NCI-H510A treated with DMSO at 0.1 percent for 48 hours (cell line): ENCODE measurements around the gene SMURF2.
"Not testable (repeated sequence)": the region's sequence is repeated elsewhere in the genome, so short reads cannot be mapped to it uniquely, and the experiment has no call there.

Source experiments
- DNase-seq: peaks from one replicate; lab custom pipeline; 2025; lab: John Stamatoyannopoulos, UW

Gene SMURF2

DNA sequence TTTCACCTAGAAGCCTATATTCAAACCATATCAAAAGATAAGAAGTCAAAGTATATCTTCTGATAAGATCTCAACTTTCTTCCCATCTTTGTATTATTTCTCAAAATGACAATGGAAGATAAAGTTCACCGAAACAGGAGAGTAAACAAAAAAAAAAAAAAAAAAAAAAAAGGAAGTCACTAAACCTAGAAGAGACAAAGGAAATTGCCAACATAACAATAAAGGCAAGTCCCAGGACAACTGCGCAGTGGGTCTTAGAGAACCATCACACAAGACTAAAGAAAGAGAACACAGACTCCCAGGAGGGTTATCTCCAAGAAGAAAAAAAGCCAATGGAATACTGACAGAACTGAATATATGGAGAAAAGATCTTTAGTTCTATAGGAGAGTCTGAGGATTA lies 65.7 kb downstream of the SMURF2 start:
- DNase-seq = no peak

DNA sequence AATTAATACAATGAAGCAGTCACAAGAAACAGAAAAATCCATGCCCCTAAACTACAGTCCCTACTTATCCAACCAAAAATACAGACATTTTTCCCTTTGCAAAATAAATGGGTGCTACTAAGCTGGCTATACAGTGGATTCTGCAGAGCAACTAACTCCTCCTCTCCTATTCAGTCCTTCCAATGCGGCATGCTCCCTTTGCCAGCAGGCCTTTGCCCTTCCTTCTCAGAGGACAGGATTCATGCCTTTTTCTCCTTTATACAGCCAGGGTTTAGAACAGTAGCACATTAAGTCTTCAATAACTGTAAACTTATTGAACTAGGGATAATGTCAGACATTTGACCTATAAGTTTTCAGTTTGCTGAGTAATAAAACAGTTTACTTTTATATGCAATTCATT lies 70.2 kb downstream of the SMURF2 start:
- DNase-seq = no peak

DNA sequence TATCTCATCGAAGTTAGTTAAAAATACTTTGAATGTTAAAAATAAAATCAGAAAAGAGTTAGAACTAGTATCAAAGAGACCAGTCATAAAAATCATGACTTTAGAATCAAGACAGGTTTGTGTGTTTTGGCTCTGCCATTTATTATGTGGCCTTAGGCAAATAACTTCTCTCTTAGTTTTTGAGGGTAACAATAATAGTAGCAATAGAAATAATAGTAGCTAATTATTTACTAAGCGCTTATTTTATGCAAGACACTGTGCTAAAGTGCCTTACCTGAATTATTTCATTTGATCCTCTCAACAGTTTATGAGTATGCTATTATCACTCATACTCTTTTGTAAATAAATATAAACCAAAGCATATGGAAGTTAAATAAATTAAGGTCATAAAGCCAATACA lies 77.0 kb downstream of the SMURF2 start:
- DNase-seq = no peak

DNA sequence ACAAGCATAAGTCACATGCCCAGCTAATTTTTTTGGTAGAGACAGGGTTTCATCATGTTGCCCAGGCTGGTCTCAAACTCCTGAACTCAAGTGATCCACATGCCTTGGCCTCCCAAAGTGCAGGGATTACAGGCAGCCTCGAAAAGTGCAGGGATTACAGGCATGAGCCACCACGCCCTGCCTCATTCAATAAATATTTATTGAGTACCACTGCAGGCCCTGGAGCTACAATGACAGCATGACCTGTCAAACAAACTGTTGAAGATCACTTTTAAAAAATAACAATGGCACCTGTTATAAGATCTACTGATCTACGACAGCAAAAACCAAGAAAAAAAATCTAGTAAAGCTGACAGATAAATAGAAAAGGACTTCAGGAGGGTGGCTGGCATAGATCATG lies 79.1 kb downstream of the SMURF2 start:
- no peak for DNase-seq

DNA sequence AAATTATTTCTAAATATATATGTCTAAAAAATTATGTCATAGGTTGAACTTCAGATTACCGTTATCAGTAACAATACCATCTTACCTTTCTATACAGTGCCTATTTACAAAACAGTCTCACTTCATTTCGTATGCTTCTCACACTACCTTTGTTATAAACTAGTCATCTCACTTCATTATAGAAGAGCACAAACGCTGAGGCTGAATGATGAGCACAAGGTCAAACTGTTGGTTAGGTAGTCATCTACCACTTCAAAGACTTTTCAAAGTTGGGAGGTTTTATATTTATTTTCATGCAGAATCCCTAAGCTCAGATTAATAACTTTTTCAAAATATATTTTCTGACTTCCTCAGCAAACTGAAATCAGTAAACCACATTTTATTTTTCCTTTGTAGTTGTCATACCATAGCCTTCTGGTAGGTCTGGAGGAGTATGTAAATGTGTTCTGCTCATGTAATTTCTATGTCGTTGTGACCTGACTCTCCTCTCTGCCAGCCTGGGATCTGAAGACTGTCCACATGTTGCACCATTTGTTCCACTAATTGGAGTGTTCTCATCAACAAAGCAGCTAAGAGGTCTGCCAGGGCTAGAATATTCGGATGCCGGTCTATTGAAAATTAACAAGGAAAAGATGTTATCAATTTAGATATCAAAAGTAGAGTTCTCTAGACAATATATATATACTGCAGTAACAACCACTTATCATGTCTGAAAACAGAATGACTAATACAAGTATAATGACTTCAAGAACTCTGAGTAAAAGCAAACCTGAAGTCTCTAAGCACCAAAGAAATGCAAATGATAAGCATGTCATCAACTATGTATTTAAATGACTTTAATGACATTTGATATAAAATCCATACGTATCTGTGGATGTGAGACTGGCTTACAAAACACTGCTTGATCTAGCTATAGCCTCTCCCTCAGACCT lies 81.5 kb downstream of the SMURF2 start:
- DNase-seq = no peak

DNA sequence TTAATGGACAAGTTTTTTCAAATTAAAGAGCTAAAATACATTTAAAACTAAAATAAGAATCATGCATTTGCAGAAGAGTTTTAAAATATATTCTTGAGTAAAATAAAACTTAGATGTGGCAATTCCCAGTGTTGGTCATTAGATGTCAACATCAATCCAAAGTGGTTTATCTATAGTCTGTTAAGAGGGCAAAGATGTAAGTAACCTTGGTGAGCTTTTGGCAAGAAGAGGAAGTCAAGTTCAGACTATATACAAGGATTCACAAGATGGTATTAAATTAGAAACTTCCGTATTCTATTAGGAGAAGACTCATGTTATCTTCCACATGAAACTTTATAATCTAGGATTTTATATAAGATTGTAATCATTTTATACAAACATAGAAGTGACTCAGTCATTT lies 82.2 kb downstream of the SMURF2 start:
- no peak for DNase-seq

DNA sequence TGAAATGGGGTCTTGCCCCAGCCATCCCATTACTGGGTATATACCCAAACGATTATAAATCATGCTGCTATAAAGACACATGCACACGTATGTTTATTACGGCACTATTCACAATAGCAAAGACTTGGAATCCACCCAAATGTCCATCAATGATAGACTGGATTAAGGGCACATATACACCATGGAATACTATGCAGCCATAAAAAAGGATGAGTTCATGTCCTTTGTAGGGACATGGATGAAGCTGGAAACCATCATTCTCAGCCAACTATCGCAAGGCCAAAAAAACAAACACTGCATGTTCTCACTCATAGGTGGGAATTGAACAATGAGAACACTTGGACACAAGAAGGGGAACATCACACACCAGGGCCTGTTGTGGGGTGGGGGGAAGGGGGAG lies 85.1 kb downstream of the SMURF2 start:
- not testable (repeated sequence) for DNase-seq

DNA sequence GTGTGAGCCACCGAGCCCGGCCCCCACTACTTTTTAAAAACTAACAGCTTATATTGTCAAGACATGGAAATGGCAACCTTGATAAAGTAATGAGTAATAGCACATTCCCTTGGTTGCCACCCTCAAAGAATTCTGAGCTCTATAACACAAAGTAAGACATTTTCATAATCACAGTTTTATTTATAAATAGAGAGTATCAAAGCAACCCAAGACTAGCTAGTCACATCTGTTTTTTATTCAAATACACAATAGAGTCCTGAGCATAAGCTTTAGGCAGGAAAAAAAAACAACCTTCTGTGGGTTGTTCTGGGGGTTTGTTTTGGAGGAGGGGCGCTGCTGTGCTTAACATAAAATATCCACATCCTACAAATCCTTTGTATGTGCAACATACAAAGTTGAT lies 86.7 kb downstream of the SMURF2 start:
- no peak for DNase-seq

DNA sequence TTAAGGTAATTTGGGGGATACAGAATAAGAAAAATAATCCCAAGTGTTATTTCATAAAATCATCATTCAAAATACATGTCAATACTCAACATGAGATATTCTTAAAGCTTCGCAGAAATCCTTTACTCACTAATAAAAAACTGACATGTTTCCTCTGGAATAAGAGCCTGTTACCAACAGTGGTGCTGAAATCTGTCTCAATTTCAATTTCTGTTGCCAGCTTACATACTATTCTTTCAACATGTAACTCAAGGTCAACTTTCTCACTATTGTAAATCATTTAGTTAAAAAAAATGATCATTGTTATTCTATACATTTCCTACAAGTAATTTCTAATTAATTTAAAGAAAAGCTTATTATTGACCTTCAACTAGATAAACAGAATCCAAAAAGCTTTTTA lies 87.5 kb downstream of the SMURF2 start:
- no peak for DNase-seq

DNA sequence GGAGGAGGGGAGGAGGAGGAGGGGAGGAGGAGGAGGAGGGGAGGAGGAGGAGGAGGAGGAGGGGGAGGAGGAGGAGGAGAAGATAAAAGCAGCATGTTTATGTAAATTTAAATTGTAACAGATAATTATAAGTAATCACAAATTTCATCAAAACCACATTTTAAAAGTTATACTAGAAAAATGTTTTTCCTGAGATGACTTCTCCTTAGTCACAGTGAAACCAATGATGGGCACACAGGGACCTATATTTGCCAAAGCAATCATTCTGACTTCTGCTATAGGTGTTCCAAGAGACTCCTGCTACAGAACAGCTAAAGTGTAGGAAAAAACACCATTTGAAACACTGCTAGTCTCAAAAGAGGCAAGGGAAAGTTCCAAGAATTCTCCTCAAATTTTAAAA lies 88.9 kb downstream of the SMURF2 start:
- DNase-seq = no peak

DNA sequence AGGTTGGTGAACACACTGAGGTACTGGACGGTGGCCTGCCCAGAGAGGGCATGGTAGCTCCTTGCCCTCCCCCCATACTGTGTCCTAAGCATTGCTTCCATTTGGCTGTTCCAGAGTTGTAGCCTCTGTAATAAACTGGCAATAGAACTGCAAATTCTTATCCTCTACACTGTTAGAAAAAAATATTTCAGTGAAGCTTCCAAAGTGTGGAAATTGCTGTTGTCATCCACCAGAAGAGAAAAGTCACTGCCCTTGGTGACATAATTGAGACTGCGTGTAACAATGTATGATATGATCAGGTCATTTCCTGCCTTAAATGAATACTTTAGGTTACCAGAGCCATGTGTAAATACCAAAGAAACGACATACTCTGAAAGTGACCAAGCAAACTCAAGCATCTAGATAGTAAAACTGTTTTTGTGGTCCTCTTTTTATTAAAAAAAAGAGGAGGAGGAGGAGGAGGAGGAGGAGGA lies 89.4 kb downstream of the SMURF2 start:
- DNase-seq = no peak

DNA sequence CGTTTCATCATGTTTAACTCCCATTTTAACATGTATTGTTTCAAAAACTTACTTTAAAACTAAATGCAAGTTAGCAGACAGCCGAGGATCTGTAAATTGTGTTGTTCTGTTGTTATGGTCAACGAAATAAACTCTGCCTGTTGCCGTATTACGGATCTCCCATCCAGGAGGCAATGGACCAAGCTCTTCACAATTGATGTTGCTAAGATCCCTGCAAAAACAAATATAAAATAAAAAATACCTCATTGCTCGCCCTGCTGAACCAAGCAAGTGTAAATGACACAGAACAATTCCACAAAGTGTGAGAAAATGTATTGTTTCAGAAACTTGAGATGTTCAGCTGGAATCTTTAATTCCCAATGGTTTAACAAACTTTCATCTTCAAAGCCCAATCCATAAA lies 90.4 kb downstream of the SMURF2 start:
- DNase-seq = no peak

DNA sequence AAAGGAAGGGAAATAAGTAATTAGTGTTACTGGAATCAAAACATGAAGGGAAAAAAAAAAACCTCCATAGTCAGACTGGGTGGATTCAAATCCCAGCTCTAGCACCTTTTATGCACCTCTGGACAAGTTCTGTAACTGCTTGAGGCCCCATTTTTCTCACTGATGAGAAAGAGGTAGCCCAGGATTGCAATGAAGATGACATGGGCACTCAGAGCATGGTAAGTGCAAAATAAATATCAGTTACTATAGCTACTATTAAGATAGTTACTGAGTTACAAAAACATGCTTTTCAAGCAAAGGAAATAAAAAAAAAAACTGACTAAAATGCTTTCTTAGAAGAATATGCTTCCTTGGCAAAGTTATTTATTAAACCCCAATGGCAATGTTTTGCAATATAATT lies 96.5 kb downstream of the SMURF2 start:
- no peak for DNase-seq

DNA sequence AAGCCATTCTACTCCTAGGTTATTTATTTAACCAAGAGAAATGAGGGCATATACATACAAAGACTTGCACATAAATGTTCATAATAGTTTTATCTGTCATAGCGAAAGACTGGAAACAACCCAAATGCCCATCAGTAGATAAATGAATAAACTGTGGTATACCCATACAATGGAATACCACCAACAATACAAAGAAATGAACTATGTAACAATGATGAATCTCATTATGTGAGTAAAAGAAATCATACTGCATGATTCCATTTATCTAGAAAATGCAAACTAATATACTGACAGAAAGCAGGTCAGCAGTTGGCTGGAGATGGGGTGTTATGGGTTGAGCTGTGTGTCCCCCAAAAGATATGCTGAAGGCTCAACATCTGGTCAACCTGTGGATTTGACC lies 98.0 kb downstream of the SMURF2 start:
- DNase-seq = no peak

DNA sequence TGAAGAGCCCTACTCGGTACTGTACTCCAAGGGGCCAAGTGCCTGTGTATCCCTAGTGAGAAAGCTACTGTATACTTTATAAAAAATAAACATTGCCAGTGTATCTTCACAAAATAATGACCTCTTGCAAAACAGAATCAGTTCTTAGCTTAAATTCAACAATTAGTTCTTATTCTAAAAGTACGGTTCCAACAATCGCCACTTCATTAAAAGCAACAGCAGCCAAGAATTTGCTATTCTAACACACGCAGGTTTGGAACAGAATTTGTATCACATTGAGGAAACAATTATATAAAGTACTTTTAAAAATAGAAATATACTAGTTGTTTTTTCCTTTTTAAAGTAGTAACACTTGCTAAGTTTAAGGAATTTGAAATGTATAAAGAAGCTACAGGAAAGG lies 106.8 kb downstream of the SMURF2 start:
- DNase-seq = no peak

DNA sequence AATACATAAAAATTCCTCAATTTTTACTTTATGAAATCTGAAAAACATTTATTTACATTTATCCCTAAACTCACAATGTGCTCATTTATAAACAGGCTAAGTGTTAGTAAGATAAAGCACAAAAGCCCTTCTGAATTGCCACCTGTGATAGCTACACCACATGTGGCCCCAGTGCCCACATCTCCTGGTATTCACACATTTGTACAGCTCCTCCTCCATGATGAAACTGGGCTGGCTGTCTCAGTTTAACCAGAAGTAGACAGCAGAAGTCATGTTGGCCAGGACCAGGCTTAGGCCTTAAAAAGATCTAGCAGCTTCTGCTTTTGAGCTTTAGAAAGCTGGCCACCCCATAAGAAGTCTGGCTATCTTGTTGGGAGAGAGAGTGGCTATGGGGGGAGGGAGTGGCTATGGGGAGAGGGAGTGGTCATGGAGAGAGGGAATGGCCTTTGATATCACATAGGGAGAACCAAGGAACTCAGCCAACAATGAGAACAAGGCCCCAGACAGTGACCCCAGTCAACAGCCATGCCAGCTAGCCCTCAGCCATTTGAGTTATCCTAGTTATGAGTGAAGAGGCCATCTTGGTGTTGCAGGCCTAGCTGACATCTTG lies 108.0 kb downstream of the SMURF2 start:
- no peak for DNase-seq

DNA sequence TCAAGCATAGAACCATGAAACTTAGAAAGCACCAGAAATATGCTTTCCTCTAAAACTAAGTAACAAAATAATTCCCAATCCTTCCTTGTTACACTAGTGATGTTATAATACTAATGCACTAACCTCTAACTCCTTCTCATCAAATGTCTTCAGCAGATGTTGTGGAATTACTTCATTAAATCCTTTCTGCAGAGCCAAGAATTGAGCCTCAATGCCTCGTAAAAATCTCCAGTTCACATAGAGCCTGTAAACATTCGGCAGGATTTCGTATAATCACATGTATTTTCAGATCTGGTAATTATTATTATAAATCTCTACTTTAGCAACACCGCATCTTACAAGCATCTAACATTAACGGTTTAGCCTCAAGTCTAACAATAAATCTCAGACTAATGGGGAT lies 110.6 kb downstream of the SMURF2 start:
- DNase-seq = no peak

DNA sequence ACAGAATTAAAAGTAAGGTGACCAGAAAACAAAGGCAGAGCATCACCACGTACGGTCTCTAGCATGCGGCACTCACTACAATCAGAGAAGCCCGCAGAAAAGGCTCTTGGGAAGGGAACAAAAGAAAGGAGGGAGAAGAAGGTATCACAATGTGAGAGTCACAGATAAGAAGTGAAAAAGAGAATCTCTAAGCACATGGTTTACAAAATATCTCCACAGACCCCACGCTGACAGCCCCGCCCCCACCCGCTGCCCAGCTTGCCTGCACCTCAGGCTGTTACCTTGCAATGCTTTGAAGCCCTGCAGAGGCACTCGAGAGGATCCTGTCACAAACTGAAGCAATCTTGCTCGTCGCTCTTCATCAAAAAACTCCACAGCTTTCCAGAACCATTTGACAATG lies 114.8 kb downstream of the SMURF2 start:
- DNase-seq = no peak

DNA sequence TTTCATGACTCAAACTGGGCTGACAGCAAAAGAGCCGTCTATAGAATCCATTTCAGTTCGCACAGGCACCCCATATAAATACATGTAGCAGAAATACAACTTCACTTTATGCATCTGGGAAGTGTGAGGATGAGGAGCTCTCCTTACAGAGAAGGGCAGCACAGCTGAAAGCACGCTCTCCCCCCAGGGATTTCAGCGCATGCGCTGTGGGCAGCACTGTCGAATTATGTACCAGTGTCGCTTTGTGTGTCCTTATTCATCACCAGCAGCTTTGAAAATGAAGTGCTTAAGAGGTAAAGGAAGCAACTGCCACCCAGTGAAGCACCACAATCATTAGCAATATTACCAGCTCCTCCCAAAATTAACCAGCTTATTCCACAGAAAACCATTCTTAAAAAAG lies 115.4 kb downstream of the SMURF2 start:
- no peak for DNase-seq

DNA sequence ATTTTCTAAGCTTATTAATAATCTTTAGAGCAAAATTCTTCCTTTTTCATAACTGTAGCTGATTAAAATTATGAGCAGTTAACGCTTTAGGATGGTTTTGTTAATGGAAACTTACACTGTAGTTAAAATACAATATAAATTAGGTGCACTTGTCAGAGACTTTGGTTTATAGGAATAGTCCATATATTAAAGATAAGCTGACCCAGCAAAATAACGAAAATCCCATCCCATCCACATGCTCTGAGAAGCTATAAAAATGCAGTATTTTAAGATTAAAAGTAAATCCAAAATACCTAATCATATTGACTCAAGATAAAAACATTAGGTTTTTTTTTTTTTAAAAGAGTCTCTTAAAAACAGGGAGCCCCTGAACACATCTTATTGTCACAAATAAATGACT lies 117.4 kb downstream of the SMURF2 start:
- no peak for DNase-seq

DNA sequence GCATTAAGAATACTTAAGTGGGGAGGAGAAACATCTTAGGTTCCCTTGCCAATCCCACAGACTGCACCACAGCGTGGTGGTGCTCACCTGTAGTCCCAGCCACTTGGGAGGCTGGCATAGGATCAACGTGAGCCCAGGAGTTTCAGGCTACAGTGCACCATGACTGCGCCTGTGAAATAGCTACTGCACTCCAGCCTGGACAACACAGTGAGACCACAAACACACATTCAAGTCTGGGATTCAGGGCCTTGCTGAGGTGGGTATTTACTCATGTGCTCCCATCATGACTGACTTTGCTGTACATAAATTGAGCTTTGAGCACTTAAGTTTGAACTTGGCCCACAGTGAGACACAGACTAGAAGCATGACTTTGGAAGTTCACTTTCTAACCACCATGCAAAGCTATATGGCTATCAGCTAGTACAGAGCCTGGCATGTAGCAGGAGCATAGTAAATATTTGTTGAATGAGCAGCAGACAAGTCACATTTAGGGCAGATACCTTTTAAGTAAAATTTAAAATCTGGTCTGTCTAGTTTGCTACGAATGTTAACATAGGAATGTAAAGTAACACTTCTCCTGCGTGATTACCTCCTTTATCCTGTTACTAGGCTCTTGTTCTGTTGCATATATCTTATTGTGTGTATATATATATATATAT lies 121.9 kb downstream of the SMURF2 start:
- DNase-seq = no peak

DNA sequence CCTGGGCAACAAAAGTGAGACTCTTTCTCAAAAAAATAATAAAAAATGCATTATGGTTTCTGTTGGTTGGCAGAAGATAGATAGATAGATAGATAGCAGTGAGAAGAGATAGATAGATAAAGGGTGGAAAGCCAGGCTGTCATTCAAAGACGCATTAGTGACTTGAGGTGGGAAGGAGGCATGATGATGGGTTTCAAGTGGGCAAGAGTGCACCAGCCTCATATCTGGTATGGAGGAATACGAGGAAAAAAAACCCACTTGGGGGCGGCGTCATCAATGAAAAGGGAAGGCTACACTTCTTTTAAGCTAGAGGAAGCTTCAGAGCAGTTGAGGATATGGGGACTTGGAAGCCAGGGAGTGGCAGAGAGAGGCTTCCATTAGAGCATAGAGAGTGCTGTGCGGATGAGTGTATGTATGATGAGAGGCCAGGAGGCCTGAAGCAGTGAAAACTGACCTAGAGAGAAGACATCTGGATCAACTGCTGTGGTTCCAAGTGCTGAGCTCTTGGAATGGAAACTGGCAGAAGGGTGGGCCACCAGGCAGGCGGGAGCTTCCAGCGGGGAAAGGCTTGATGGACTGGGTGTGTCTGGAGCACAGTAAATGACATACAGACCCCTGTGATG lies 123.5 kb downstream of the SMURF2 start:
- no peak for DNase-seq

DNA sequence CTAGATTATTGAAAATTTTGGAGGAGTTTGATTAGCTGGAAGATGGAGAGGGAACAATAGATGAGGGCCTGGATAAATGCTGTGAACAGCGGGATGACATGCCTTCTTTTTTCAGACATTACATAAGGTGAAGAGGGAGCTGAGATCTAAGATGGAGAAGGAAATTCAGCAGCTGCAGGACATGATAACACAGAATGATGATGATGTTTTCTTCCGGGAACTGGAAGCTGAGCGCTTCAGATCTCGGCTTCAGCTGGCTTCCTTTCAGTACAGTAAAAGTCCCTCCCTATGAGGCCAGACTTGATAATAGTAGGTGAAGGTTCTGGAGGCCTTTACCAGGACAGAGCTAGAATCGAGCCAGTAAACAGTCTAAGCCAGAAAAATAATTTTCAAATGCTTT lies 124.6 kb downstream of the SMURF2 start:
- DNase-seq = no peak
